Stimulated activated CD4-positive, alpha-beta T cell treated with anti-CD3 and anti-CD28 coated beads, Interleukin-4, amount 100 ng/mL, for 4 hours (primary cell): ENCODE measurements around the gene EID3.
"Not testable (repeated sequence)": the region's sequence is repeated elsewhere in the genome, so short reads cannot be mapped to it uniquely, and the experiment has no call there.

ENCODE experiments used
- DNase-seq, 2 experiments: peaks; one replicate each; pipeline ENCODE4 v3.0.0-alpha.2; 2020

EID3 gene

DNA sequence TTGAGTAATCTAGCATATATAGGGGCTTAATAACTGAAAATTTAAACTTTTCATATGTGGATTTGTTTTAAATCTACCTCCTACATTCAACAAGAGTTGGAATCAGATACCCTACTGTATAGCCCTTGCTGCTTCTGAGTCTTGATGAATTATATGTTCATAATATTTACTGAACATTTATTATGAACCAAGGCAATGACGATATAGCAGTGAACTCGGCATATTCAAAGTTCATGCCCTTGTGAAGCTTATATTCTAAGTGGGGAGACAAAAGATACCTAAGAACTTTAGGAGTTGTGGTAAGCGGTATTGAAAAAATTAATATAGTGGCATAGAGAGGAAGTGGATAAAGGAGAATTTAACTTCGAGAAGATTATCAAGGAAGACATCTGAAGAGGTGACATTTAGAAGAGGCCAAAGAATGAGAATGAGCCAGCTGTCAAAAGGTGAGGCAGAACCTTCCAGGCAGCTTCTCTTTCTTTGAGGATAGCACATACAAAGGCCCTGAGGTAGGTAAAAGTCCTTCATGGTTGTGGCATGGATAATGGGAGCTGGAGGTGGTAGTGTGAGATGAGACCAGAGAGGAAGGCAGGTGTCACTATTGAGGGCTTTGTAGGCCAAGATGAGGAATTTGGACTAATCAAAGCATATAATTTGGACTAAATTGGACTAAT is 10.2 kb downstream of the EID3 start:
- no peak for DNase-seq

DNA sequence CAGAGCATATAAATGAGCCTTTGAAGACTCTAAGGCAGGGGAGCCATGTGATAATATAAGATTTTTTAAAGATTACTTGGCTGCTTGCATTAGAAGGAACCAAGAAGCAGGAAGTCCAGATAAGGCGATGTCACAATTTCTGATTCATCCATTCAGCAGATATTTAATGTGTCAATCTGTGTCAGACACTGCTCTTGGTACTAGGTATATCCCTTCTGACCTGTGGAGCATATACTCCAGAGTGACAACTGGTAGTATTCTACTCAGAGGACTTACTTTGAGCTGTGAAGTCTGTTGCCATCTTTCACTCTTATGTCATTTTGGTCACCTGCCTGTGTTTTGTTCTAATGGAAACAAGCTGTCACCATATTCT is 10.7 kb downstream of the EID3 start:
- no peak for DNase-seq

DNA sequence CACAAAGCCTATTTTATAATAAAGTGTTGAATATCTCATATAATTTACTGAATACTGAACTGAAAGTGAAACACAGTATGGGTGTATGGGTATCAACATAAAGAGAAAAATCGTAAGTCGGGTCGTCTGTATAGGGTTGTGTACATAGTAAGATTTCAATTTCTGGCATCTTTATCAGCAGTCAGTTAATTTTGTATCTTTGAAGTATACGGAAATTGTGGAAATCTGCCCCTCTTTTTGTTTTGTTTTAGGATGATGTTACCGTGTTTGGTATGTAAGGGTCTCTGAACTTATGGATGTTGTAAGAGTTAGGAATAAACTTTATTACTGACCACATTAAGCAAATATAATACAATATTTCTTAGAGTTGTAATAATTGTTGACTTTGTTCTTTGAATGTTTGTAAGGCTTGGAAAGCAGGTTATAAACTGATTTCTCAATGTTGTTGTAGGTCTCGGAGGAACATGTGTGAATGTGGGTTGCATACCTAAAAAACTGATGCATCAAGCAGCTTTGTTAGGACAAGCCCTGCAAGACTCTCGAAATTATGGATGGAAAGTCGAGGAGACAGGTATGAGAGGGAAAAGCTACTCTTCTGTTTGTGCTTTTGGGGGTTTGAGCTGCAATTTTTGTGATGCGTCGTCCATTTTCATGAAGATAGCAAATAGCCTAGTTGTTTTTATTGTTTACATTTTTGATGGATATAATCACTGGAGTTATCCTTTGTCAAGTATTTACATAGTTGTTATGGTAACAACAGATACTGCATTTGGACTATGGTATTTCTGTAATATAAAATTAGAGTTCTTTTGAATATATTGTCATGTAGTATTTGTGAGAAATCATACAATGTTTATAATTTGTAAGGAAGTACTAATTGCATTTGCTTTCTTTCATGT is 12.0 kb downstream of the EID3 start:
- DNase-seq: no peak

- DNase-seq: no peak
Measured at GRCh38 chr12:104316936-104317335, 13.4 kb downstream of the EID3 start.

DNA sequence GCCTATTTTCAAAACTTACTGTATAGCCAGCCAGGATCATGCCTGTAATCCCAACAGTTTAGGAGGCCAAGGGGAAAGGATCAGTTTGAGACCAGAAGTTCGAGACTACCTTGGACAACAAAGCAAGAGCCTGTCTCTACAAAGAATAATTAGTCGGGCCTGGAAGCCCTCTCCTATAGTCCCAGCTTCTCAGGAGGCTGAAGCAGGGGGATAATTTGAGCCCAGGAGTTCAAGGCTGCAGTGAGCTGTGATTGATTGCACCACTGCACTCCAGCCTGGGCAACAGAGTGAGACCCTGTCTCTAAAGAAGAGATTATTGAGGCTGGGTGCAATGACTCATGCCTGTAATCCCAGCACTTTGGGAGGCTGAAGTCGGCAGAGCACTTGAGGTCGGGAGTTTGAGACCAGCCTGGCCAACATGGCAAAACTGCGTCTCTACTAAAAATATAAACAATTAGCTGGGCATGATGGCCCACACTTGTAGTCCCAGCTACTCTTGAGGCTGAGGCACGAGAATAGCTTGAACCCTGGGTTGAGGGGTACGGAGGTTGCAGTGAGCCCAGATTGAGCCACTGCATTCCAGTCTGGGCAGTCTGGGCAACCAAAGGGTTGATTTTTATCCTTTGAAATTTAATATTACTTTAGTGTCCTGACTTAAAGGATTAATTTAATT is 14.1 kb downstream of the EID3 start:
- DNase-seq: no peak

DNA sequence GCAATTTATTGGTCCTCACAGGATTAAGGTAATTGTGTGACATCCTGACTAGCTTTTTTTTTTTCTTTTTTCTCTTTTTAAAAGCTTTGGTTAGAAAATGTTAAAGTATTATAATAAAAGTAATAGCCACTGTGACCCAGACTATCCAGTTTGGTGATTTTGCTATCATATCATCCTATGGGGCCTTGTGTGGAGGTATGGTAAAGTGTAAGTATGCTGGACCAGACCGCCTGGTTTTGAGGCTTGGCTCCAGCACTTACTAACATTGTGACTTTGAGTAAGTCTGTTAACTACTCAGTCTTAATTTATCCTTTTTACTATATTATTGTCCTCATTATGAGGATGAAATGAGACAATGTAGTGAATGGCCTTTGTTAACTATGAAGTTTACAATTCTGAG is 15.5 kb downstream of the EID3 start:
- no peak for DNase-seq

DNA sequence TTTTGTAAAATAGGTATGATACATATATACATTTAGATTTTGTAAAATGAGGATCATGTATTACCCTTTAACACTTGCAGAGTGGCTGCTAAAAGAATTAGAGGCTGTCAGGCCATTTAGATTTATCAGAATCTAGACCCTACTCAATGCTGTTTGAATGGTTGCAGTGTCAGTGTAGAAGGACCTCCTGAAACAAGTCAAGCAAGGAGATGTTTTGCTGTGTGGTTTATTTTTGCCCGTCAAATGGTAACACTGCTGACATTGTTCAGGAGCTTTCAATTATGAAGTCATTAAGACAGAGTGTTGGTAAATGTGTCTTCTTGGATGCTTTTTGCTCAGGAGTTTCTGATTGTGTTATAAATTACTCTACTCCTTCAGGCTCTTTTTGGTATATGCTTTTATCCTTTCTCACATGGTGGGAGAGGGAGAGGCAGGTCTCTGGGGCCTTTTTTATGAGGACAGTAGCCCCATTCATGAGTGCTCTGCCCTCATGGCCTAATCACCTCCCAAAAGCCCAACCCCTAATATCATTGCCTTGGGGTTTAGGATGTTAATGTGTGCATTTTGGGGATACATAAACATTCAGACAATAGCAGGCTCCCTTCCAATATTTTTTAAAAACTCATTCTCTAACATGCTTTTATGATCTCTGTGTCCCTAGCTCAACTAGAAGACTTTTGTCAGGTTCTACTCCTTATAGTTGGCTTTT is 16.5 kb downstream of the EID3 start:
- no peak for DNase-seq

DNA sequence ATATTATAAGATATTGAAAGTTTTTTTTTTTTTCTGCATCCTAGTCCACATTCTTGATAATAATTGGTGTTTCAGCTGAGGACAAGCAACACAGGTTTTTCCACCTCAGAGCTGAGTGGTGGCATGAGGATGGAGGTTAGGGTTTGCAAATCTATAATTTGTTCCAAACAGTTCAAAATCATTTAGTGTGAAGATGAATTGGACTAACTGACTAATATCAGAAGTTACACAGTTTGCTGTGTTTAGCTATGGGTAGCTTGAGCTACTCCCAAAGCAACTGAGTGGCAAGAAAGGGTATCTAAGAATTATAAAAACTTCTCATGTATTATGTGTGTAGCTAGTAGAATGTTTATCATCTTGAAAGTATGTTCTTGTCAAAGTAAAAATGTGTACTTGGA is 17.1 kb downstream of the EID3 start:
- DNase-seq: no peak

DNA sequence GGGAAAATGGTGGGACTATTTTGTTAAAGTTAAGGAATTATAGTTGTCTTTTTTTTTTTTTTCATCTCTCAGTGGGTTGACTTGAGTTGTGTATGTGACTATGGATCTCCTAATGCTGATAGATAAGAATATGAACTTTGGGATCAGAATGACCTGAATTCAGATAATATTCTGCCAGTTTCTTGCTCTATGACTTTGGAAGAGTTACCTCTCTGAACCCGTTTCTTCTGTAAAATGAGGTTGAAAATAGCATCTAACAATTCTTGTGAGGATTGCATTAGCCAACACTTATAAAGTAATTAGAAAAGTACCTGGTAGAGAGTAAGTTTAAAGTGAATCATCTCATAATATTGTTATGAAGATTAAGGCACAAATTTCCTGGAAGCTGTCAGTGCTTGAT is 18.4 kb downstream of the EID3 start:
- DNase-seq: no peak

GRCh38 chr12:104322533-104322932 is 19.0 kb downstream of the EID3 start:
- not testable (repeated sequence) for DNase-seq

GRCh38 chr12:104323899-104324298 is 20.4 kb downstream of the EID3 start:
- DNase-seq: no peak

GRCh38 chr12:104328278-104328677 is 24.7 kb downstream of the EID3 start:
- not testable (repeated sequence) for DNase-seq

DNA sequence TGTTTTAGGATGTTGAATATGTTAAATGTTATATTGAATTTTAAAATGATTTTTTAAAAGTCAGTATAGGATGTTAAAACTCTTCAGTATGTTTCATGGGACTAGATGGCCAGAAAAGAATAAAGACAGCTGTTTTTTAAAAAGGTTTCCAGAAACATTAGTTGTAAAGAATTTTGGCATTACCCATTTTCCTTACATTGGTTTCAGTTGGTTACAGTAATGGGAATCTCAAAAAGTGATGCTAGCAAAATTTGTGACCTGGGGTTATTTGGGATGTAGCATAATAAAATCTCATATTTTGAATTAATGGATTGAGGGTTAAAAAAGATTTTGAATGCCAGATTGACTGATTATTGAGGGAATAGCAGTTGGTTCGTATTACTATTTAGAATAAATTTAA is 25.3 kb downstream of the EID3 start:
- no peak for DNase-seq

- no peak for DNase-seq
Measured at GRCh38 chr12:104329707-104330532, 26.4 kb downstream of the EID3 start.

DNA sequence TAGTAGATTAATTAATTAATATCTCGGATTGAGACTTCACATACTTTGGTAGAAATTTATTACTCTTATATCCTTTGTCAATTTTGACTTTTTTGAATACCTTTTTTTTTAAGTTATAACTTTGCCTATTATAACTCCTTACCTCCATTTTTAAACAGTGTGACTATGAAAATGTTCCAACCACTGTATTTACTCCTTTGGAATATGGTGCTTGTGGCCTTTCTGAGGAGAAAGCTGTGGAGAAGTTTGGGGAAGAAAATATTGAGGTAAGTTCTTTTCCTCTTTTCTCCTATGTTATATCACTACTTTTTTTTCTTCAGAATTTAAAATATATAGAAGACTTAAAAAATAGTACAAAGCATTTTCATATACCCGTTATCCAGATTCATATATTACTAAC is 27.8 kb downstream of the EID3 start:
- DNase-seq: no peak

GRCh38 chr12:104332273-104332672 is 28.7 kb downstream of the EID3 start:
- not testable (repeated sequence) for DNase-seq

GRCh38 chr12:104333692-104334255 is 30.2 kb downstream of the EID3 start:
- DNase-seq: no peak

DNA sequence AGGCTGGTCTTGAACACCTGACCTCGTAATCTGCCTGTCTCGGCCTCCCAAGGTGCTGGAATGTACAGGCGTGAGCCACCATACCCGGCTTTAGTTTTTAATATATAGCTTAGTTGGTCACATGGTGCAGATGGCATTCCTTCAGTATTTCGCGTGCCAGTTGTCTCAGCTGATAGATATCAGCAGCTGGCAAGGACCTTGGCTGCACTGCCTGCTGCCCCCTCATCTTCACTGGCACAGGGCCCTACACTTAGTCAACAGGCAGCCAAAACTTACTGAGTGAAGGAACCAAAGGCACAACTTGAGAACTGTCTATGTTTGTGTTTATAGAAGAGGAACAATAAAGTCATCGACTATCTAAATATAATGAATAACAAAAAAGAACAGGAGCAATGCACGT is 31.0 kb downstream of the EID3 start:
- no peak for DNase-seq

DNA sequence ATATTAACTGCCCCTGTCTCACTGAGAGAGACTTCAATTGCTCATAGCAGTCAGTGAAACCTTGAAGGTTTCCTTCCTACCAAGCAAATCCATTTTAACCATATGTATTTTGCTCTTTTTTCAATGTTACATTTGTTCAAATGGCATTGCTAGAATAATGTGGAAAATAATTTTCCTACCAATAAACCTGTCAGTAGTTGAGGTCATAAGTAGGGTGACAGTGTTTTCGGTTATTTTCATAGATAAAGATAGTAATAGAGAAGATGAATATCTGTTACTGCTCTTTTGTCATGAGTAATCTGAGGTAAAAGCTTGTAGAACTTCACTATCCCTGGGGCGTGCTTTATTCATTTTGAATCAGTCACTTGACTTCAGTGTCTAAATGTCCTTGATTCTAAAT is 32.6 kb downstream of the EID3 start:
- no peak for DNase-seq

- no peak for DNase-seq
Measured at GRCh38 chr12:104337030-104337558, 33.6 kb downstream of the EID3 start.

GRCh38 chr12:104339663-104340062 is 36.1 kb downstream of the EID3 start:
- DNase-seq: no peak

DNA sequence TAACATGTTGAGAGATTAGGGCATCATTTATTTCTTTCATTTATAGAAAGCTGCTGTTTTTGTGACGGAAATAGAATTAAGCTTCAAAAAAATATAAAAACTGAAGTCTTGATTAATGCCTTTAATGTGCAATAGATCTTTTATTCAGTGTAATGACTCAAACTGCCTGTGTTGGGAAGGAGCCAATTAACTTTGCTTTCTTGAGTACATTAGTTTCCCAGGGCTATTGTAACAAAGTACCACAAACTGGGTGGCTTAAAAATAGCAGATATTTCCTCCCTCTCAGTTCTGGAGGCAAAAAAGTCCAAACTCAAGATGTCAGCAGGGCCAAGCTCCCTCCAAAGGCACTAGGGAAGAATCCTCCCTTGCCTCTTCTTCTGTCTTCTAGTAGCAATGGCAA is 36.6 kb downstream of the EID3 start:
- no peak for DNase-seq
